Raji (cell line): ENCODE data around the gene SYS1.

ENCODE experiments used
- POLR2A ChIP-seq: IDR thresholded peaks from 2 replicates; pipeline ENCODE4 v1.6.1; 2011; ENCODE audit warnings: low read depth, low read length, control low read depth; ENCODE audit not compliant: insufficient read depth

Gene SYS1

DNA sequence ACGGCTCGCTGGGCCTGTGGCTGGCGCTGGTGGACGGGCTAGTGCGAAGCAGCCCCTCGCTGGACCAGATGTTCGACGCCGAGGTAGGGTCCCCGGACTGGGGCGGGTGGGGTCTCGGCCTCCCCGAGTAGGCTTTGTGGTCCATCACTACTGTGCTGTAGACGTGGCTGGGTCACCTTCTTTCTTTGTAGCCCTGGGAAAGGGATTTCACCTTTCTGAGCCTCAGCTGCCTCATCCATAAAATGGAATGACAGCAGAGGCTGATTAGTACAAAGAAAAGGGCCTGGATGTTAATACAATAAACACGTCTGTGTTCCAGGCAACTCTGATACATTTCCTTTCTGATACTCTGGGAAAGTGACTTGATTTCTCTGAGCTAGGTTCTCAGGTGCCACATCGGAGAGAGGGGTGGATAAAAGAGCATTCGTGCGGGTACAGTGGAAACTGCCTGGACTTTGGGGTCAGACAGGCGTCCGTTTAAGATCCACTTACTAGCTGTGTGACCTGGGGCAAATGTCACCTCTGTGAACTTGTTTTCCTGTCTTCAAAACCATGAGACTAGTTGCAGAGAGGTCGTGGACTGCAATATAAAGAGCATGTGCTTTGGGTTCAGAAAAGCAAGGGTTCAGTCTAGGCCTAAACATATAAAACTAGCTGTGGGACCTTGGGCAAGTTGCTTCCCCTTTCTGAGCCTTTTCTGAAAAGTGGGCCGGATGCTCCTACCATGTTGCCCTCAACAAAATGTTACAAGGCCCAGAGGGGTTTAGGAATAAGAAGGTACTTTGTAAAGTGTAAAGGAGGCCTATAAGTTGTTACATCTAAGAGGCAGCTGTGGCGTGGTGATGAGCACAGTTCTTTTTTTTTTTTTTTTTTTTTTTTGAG lies 896 bp downstream of the SYS1 start:
- TF ChIP-seq POLR2A, result no peak

DNA sequence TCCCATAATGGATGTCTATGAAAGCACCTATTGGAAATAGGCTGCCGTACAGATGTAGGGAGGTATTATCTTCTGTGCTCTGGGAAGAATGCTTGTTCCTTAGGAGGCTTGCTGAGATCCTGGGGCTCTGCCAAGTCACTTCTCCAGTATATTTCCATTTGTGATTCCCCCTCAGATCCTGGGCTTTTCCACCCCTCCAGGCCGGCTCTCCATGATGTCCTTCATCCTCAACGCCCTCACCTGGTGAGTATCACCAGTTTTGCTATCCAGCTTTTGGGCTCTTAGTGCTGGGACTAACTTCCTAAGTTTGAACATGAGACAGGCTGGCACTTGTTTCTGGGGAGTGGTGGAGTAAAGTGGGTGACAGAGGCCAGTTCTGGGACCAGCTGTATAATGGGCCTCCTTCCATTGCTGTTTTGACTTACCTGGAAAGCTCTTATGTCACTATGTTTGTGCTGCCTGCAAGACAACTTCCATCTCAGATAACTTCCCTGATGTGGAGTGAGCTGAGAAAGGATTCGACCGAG lies 2.6 kb downstream of the SYS1 start:
- TF ChIP-seq POLR2A, result no peak

DNA sequence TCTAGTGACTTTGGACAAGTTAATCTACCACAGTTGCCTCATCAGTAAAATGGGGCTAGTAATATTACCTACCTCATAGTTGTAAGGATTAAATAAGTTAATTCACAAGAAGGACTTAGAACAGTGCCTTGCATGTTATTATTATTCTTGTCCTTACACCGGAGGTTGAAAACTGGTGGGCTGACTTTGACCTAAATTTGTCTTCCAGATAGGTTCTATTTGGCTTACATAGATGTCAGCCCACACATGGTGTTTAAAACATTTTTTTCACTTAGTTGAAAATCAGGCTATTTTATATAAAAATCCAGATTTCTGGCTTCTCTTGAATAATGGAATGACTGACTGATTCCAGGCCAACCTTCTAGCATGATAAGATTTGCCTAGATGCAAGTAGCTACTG lies 3.2 kb downstream of the SYS1 start:
- no peak for TF ChIP-seq POLR2A

DNA sequence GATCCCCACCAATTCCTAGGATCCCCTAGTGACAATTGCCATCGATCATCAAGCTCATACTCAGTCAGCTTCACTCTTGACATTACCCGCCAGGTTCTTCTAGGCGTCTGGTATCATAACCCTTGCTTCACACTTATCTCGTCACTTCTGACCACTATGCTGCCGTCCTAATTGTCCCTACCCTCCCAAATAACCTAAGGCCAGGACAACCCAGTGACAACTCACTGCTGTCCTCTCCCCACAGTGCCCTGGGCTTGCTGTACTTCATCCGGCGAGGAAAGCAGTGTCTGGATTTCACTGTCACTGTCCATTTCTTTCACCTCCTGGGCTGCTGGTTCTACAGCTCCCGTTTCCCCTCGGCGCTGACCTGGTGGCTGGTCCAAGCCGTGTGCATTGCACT lies 3.7 kb downstream of the SYS1 start:
- no peak for TF ChIP-seq POLR2A

DNA sequence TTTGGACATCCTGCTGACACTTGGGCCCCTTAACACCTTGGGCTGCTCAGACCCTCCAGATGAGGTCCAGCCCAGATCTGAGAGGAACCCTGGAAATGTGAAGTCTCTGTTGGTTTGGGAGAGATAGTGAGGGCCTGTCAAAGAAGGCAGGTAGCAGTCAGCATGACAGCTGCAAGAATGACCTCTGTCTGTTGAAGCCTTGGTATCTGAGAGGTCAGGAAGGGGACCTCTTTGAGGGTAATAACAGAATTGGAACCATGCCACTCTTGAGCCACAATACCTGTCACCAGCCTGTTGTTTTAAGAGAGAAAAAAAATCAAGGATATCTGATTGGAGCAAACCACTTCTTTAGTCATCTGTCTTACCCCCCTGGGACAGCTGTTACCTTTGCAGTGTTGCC lies 4.2 kb downstream of the SYS1 start:
- TF ChIP-seq POLR2A, result no peak

DNA sequence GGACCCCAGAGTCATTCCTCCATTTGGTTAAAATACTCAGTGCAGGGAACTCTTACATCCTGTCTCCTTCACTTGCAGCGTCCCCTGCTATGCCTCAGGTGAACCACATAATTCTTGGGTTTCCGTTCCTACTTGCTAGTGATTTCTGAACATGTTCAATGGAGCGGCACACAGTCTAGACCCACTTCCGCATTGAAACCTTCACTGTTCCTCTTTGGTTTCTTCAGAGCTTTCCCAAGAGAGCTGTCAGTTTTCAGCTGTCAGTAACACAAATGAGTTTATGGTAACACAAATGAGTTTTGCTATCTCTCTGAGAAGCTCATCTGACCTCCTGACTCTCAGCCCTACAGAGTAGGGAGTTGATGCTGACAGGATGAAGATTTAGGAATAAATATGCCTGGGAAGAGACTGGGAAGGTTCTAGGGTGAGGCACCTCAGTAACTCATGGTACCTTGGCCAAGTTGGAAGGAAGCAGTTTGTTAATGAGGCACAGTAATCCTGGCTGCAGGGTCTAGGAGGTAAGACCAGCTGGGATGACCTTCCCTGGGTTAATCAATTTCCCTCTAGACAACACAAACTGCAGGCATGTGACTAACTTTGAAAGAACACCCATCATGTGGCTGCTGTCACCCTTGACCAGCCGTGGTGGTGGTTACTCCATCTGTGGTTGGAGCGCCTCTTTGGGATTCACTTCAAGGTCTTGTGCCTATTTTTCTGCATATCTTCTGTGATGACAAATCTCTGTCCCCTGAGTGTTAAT lies 5.4 kb downstream of the SYS1 start:
- TF ChIP-seq POLR2A, result 0 out of 2 replicates have a peak, but pooled peaks have one; percentile 22

DNA sequence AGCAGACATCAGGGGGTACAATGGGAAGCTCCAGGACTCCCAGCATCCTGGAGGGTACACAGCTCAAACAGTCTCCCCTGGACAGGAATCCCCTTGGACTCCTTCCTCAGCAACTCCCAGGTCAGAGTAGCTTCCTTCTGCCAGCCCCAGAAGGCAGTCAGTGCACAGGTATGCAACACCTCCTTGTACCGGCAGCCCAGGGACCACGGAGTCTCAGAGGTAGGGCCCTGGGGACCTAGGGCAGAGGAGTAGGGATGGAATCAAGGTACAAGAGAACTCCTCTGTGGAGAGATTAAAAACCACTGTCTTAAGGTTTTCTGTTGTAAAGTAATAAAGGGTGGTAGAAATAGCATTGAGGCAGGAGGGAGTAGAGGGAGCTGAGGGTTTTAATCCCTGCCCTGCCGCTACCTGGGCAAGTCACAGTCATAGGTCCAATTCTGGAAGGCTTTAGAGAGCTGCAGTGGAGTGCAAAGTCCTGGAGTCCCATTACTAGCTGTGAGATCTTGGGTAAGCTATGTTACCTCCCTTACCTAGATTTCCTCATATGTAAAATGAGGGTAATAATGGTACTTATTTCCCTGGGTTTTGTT lies 7.7 kb downstream of the SYS1 start:
- no peak for TF ChIP-seq POLR2A

DNA sequence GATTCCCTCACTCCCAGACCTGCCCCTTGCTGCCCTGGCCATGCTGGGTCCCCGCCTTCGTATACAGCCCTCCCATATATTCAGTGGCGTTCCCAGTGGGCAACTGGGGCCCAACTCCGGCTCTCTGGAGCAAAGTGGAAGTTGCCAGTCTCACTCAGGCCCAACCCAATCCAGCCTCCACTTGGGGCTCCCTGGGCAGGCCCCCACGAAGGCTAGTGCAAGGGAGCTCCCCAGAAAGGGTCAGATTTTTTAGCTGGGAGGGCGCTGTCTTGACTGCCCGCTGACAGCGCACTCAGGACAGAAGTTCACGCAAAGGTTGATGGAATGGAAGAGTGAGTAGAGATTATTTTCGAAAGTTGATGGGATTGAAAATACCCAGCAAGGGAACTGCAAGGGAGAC lies 9.3 kb downstream of the SYS1 start:
- no peak for TF ChIP-seq POLR2A

DNA sequence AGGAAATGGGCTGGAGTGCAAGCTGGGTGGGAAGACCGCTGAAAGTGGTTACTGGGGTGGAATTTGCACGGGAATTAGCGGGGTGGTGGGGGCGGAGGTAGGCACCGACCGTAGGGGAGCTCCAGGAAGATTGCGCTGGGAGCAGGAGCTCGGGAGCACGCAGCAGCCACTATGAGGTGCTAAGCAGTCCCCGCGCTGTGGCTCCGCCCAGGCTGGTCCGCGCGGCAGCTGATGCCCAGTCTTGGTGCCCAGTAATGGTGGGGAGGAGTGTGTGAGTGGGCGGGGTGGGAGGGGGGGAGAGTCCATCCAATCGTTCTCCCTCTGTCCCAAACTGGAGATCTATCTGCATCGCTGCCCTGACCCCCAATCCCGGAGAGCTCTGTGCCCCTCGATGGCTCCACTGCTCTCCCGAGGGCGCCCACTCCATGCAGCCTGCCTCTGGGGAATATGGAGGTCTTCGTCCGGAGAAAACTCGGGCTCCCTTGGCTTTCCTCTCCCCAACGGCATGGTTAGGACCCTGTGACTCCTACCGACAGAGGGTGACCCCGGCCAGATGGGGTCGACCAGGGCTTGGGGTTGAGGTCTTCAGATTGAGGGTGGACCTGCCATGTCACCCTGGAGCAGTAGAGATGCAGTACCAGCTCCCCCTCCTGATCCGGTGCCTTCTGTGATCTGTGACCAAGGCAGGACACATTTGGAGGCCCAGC lies 9.8 kb downstream of the SYS1 start:
- no peak for TF ChIP-seq POLR2A

DNA sequence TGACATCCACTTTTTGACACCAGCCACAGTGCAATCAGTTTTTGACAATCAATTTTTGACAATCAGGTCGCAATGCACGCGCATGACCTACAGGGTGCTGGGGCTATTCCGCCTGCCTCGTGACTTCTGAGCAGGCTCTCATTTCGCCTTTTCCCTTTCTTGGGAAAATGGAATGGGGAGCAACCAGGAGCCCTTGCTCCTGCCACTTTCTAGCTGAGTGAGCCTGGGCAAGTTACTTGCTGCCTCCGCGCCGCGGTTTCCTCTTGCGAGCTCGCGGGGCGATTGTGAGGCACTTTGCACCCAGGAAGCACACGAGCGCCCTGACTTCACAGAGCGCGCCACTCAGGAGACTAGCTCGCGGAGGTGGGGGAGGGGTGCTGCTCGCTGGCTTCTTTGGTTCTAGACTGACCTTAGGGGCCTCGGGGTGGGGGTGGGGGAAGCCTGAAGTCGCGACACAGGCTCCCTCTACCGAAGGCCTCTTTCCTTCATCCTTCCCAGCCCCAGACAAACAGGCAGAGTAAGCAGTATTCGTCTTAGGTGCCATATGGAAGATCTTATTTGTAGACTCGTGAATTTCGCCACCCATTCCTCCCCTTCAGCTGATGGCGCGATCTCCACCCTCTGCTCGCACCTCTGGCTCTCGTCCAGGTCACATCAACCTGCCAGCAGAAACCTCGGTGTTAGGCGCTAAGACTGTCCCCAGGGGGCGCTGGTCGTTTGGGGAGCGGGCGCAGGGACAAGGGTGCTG lies 10.6 kb downstream of the SYS1 start:
- no peak for TF ChIP-seq POLR2A

DNA sequence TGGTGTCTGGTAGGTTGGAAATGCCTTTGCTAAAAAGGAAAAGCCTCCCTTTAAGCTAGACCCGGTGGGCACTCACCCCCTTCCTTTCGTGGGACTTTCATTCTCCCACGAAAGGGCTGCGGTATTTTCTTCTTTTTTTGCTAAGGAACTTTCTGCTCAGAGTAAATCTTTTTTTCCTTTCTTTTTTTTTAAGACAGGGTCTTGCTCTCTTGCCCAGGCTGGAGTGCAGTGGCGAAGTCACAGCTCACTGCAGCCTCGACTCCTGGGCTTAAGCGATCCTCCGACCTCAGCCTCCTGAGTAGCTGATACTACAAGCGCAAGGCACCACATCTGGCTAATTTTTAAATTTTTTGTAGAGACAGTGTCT lies 11.1 kb downstream of the SYS1 start:
- TF ChIP-seq POLR2A, result no peak

DNA sequence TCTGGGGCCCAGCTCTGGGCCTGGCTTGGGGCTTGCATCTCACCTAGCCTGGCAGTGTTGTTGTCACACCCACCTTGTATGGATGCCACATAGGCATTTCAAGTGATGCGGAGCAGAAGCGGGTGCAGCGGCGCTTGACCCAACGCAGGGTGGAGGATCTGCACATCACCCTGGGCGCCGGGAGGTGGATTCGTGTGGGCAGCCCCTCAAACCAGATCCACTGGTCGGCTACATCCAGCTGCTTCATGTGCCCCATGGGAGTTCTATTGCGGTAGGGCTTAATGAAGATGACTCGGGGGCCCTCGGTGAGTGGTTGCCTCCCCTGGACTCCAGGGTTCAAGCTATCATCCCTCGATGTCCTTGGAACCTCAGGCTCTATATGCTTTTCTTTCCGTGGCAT lies 12.0 kb downstream of the SYS1 start:
- TF ChIP-seq POLR2A, result no peak

DNA sequence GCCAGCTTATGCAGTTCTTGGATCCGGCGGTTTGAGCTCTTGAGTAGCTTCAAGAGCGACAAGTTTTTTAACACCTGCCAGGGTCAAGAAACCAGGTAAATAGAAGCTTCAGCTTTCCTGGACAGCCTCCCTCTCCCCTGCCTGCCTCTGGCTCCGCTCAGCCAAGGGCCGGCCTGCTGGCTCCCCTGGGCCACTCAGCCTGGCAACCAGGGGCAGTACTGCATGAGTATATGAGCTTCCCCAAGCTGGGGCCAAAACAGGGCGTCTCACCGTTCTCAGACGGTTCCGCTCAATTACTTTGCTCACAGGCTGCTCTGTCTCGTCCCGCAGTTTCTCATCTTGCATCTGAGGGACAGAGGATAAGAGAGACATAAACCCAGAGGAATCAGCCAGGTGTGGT lies 14.3 kb downstream of the SYS1 start:
- TF ChIP-seq POLR2A, result no peak

DNA sequence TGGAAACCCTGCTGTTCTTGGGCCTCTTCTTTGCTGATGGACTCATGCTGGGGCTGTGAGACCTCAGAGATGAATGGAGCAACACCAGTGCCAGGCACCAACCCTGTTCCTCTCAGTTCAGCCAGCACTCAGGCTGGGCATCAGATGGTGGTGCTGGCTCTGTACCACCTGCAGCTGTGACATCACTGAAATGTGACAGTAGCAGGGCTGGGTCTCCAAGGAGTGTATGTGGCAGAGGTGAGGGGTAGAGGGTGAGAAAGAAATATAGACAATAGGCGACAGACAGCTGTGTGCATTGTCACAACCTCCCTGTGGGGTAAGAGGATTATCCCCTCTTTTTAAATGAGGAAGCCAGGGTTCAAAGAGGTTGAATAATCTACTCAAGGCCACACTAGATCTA lies 15.2 kb downstream of the SYS1 start, which contains the start of gene TP53TG5:
TSS of gene TP53TG5 (minus strand) at position 135 of the 400 bp plus-strand sequence. CDS start at position 46, 89 bp downstream.
- TF ChIP-seq POLR2A, result no peak
